Germinal center (tissue), 1 donor: ENCODE results near the gene HAGHL.

Experiments
- DNase-seq: peaks from one replicate; pipeline ENCODE4 v3.0.0; 2012; ENCODE audit warnings: mixed read lengths, low spot score

Gene HAGHL

DNA sequence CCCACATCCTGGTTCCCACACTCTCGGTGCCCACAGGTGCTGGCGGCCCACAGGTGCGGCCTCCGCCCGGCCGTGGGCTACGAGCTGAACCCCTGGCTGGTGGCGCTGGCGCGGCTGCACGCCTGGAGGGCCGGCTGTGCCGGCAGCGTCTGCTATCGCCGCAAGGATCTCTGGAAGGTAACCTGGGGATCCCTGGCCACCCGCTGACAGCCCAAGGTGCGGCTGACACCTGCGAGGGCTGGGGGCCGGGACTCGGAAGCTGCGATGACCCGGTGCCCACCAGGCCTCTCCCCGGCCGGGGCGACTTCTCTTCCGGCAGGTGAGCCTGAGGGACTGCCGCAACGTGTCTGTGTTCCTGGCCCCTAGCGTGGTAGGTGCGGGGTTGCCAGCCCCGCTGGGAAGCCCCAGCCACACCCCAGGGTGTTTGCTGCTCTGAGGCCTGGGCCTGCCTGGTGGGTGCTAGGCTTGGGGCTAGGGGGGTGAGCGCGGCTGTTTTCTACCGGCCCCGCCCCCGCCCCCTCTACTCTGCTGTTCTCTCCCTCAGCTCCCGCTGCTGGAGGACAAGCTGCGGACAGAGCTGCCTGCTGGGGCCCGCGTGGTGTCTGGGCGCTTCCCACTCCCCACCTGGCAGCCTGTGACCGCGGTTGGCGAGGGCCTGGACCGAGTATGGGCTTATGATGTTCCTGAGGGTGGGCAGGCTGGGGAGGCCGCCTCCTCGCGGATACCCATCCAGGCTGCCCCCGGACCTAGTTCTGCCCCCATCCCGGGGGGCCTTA is 5.0 kb upstream of the HAGHL start:
- DNase-seq: no peak

DNA sequence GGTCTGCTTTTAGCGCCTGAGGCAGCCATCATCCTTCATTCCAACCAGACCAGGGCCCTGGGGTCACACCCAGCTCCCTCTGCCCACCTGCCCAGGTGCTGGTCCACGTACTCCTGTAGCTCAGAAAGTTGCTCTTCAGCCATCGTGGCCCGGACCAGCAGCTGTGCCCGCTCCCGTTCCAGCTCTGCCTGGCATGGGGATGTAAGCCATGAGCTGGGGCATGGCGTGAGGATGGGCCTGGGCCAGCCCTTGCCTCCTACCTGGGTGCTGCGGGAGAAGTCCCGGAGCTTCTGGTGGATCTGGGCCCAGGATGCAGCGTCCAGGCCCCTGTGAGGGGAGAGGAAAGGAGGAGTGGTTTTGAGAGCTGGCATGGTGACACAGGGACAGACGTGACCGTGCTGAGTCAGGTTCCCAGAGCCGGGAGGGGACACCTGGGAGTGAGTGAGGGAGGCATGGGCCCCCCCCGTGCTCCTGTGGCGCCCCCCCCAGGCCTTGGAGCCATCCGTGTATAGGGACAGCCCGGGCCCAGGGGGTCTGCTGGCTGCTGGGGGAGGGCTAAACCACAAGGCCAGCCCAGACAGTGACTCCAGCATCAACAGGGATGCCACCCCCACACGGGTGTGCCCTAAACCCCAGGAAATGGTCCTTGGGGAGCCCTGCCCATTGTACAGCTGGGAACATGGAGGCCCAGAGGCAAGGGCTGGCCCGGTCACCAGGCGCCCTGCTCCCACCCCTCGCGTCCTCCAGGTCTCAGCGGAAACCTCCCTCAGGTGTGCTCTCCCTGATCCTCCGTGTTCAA is 3.9 kb upstream of the HAGHL start:
- DNase-seq: no peak

- DNase-seq: no peak
Measured at GRCh38 chr16:723695-724094, 3.2 kb upstream of the HAGHL start.

DNA sequence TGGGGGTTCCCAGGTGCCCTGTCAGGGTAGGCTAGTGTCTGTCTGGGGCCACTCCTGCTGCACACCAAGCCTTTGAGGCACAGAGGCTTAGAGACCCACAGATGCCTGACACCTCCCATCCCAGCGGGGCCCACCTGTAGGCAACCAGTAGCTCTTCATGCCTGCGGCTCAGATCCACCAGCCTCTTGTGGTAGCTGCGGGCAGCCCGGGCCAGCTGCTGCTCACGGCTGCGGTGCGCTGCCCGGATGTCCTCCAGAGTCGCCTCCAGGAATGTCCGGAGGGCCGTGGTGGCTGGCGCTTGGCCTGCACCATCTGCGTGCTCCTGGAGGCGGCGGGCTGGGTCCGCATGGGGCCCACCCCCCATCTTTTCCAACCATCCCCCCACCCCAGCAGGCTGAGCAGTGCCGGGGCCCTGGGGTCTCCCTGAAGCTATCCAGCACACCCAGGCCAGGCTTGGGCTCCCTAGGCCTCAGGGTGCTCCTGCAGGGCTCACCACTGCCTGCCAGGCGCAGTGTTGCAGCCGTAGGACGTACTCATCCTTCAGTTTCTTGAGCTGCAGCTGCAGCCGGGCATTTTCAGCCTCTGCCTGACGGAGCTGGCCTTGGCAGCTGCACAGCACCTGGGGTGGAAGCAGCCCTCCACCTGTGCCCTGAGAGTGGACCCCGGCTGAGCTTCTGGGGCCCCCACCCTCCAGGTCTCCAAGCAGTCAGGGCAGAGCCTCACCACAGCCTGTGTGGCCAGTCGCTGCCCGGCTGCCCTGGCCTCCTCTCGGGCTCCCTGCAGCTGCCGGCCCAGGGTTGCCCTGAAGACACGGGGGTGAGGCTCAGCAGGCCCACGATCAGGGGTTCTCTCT is 2.5 kb upstream of the HAGHL start:
- DNase-seq: no peak

DNA sequence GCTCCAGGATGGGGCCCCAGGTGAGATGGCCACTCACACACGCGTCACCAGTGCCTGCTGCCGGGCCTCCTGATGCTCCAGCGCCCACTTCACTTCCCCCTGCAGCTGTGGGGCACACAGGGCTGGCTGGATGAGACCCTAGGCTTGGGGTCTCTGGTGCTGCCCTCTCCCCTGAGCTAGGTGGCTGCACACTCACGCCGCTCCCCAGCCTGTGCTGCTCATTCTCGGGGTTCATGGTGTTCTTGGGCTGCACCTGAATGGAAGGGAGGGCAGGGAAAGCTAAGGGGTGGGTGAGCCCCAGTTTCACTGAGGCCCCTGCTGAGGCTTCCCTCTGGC is 1.9 kb upstream of the HAGHL start:
- no peak for DNase-seq

DNA sequence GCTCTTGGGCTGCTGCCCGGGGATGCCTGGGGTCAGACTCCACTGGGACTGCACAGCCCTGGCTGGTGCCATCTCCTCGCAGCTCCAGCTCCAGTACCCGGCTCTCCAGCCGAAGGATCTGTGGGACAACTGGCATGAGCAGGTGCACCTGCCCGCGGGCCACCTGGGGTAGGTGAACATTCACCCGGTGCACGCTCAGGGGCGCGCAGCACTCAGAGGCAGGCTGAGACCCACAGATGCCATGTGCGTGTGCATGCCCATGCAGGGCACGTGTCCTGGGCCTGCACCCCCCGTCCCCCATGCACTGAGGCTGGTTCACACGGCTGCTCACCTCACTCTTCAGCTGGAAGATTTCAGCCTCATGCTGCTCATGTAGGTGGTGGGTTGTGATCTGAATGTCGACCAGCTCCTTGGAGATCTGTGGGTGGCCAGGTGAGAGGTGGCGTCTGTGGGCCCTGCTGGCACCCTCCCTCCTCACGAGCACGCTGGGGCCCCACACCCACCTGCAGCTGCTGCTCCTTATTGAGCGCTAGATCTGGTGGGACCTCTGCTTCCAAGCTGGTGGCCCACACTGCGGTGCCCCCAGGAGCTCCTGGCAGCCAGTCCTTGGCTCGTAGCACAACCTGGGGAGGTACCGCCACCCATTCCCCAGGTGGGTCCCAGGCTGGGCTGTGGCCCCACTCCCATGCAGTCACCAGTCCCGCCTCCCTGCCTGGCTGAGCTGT is 1.3 kb upstream of the HAGHL start:
- DNase-seq: no peak

- no peak for DNase-seq
Measured at GRCh38 chr16:726188-726437, 793 bp upstream of the HAGHL start.

DNA sequence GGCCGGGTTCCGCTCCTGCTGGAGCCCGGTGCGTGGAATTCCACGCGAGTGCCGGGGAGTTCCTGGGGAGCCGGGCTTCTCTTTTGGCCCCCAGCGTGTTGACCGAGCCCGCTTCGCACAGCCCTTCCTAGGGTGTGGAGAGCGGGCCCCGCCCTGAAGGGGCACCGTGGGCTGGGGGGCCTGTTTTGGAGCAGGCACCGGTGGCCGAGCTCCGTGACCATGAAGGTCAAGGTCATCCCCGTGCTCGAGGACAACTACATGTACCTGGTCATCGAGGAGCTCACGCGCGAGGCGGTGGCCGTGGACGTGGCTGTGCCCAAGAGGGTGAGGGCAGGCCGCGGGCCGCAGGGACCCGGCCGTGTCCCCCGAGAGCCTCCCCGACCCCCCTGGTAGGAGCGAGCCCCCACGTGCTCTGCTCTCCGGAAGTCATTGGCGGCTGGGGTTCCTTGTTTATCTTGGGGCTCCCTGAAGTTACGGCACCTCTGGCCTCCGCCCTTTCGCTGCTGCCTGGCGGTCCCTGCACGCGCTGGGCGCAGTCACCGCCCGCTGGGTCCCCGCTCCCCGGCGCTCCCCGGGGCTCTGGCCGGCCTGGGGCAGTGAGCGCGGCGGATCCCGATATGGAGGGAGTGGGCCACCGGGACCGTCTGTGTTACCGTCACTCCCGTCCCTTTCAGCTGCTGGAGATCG is 528 bp downstream of the HAGHL start:
- DNase-seq: peak; percentile 52

- DNase-seq: peak; percentile 74
Measured at GRCh38 chr16:728131-728889, 1.4 kb downstream of the HAGHL start.

DNA sequence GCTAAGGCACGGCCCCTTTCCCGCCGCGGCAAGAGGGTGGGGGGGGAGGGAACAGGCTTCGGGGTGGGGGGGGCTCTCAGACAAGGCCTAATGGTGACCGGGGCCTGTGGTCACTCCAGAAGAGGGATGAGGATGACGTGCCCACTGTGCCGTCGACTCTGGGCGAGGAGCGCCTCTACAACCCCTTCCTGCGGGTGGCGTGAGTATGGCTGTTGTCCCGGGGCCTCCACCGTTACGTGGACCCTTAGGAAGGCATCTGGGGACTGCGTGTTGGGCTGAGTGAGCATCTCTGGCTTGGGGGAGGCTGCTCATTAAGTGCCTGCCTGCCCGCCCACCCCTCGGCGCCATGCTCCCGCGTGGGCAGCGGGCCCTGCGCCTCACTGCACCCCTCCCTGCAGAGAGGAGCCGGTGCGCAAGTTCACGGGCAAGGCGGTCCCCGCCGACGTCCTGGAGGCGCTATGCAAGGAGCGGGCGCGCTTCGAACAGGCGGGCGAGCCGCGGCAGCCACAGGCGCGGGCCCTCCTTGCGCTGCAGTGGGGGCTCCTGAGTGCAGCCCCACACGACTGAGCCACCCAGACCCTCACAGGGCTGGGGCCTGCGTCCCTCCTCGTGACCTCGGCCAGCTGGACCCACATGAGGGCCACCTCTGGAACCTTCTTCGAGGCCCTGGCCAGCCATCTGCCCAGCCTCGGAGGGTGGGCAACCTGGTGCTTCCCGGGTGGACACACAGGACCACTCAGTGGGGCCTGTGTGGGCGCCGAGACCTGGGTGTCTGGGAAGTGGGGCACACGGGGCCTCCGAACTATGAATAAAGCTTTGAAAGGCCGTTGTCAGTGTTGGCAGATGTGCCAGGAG is 2.2 kb downstream of the HAGHL start:
- no peak for DNase-seq

GRCh38 chr16:729768-730665 is 3.1 kb downstream of the HAGHL start:
- DNase-seq: no peak

DNA sequence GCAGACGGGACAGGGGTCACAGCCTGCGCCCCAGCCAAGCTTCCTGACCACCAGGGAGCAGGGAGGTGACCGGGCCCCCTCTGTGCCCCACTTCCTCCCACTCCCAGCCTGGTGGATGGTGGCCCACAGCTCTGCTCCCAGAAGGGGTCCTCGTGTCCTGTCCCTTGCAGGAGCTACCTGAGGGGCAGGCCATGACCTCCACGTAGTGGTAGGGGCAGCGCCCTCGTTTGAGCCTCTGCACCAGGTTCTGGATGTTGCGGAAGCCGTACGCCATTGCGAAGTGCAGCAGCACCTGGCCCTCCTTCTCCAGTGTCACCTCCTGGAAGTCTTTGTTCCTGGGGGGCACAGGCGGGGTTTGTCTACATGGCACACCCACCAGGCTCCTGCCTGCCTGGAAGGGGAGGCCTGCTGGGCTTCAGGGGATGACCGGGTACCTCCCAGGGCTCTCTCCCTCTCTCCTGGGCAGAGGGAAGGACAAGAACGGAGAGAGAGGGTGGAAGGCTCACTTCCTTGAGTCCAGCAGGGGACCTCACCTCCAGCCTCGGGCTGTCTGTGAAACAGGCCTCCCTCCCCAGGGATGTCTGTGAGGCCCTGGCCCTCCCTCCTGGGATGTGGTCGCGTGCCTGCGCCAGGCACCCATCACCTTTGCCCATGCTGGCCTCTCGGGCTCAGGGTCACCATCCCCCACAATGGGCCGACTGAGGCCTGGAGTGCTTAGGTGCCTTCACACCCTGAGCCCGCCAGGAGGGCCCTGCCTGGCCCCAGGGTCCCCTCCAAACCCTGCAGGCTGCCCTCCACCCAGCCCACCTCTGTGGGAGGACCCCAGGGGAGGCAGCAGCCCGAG is 4.0 kb downstream of the HAGHL start:
- no peak for DNase-seq

- DNase-seq: no peak
Measured at GRCh38 chr16:732332-732731, 5.4 kb downstream of the HAGHL start.

GRCh38 chr16:732936-733335 is 6.0 kb downstream of the HAGHL start:
- DNase-seq: no peak

DNA sequence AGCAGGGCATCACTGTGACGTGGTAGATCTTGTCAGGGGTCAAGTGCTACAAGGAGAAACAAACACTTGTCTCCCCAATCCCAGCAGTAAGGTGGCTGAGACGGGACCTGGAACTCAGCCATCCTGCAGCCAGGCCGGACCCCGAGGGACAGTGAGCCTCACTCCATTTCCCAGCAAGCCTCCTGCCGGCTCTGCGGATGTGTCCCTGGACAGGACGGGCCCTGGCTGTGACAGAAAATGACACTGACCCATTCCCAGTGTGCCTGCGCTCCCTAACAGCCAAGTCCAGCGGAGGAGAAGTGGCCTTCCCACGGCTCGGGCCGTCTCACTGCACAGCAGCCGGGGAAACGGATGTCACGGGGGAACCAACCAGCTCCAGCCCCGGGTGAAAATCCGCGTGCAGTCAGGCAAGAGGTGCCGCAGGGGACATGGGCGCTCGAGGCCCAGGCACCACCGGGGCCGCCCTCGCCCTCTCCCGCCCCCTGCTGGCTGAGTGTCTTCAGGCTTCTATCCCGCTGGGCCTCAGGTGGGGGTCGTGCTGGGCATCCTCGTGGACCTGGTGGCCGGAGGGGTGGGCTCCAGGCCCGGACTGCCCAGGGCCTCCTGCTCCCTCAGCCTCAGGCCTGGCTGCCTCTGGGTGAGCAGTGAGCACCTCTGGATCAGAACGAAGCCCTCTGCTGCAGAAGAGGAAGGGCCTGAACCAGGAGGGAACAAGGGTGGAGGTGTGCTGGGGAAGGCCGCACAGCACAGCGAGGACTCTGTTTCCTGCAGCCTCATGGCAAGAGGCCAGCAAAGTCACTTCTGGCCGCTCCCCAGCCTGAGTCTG is 6.7 kb downstream of the HAGHL start:
- DNase-seq: no peak

DNA sequence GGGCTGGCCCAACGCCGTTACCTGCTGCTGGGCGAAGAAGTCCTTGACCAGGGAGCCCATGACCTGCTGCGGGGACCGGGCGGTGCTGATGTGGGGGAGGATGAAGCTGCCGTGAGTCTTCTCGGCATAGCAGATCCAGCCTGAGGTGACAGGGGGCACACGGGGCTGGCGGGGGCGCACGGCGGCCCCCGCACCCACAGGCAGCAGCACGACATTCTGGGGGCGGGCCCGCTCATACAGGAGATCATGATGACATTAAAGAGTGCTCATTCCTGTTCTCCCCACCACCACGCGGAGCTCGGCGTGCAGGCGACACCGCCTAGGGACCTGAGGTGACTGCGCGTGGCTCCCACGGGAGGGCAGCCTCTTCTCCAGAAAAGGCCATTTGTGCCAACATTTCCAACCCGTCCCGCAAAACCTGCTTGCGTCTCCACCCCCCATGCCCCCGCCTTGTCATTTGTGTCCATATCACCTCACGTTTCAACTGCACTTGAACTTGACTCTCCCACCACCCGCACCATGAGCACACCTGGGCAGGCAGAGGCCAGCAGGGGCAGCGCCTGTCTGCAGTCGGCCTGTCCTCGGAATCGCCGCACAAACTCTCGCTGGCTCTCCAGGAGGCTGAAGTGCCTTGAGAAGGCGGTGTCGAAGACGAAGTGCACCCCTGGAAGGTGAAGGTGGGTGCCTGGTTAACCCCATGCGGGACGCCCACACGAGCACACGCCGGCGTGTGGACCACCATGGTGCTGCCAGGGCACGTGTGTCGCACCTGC is 7.5 kb downstream of the HAGHL start:
- DNase-seq: no peak
